Measurements from ENCODE around the gene SLC6A19.
"Not testable (repeated sequence)": the region's sequence is repeated elsewhere in the genome, so short reads cannot be mapped to it uniquely, and the experiment has no call there.

Gene SLC6A19

DNA sequence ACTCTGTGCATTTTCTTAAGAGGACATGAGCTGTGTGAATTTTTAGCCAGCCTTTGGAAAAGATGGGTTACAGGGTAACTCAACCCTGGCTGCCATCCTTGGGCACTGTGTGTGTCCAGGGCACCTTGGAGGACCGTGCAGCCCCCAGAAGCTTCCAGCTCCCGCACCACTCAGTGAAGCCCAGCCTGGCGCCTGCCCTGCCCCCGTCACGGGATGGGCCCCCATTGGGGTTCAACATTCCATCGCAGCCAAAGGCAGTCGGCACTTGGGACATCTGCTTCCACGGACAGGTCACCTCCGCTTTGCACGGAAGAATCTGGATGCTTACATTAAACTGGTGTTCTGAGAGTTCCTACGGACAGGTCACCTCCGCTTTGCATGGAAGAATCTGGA is 21.9 kb downstream of the SLC6A19 start:
- DNase-seq (ENCODE audit: low spot score) = no peak

DNA sequence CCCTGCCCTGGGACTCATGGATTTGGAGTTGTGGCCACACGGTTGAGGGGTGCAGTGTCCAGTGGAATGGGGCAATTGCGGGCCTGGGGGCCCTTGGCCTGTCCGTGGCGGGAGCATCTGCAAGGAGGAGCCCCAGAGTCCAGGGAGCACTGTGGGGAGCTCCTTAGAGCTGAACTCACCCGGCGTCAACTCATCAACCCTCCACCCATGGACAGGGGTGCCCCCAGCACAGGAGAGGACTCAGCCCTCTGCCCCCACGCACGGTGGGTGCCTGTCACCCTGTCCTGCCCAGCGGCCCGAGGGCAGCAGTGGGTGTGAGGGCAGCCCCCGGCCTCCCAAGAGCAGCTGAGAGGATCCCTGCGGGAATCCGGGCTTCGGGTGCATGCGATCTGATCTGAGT is 23.2 kb downstream of the SLC6A19 start:
- DNase-seq (ENCODE audit: low spot score) = no peak

- no peak for DNase-seq (ENCODE audit: low spot score)
Measured at GRCh38 chr5:1225081-1225480, 23.7 kb downstream of the SLC6A19 start, which contains the start of gene SLC6A18. TSS of gene SLC6A18 (plus strand) at chr5:1225381. CDS start at chr5:1225478, 97 bp downstream.

- DNase-seq (ENCODE audit: low spot score) = no peak
Measured at GRCh38 chr5:1226231-1226630, 24.8 kb downstream of the SLC6A19 start.

DNA sequence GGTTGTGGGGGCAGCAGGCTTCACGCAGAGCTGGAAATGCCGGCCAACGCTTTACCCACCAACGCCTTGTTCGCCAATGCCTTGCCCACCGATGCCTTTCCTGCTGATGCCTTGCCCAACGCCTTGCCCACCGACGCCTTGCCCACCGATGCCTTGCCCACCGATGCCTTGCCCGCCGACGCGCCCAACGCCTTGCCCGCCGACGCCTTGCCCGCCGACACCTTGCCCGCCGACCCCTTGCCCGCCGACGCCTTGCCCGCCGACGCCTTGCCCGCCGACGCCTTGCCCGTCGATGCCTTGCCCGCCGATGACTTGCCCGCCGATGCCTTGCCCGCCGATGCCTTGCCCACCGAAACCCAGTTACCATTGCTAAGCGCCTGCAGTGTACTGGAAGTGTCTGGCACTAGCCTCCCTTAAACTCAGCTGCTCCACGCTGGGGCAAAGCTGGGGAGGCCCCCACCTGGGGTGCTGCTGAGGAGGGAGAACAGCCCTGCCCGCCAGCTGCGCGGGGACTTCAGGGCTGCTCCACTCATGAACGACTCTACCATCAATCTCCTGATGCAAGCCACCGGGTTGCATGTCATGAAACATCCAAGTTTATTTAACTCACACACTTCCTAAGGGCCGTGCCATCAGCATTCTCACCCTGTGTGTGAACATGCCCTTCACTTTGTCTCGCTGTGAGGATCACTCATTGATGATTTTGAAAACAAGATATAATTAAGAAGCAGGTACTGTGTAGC is 25.6 kb downstream of the SLC6A19 start:
- no peak for DNase-seq (ENCODE audit: low spot score)

GRCh38 chr5:1227667-1228066 is 26.3 kb downstream of the SLC6A19 start:
- DNase-seq (ENCODE audit: low spot score) = no peak

GRCh38 chr5:1228120-1228519 is 26.7 kb downstream of the SLC6A19 start:
- DNase-seq (ENCODE audit: low spot score) = no peak

GRCh38 chr5:1229023-1229422 is 27.6 kb downstream of the SLC6A19 start:
- not testable (repeated sequence) for DNase-seq (ENCODE audit: low spot score)

DNA sequence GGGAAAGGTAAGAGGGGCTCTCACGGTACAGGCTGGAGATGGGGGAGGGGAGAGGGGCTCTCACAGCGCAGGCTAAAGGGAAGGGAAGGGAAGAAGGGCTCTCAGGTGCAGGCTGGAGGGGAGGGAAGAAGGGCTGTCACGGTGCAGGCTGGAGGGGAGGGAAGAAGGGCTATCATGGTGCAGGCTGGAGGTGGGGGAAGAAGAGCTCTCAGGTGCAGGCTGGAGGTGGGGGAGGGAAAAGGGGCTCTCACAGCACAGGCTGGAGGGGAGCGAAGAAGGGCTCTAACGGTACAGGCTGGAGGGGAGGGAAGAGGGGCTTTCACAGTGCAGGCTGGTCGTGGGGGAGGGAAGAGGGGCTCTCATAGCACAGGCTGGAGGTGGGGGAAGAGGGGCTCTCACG is 28.4 kb downstream of the SLC6A19 start:
- DNase-seq (ENCODE audit: low spot score) = no peak

DNA sequence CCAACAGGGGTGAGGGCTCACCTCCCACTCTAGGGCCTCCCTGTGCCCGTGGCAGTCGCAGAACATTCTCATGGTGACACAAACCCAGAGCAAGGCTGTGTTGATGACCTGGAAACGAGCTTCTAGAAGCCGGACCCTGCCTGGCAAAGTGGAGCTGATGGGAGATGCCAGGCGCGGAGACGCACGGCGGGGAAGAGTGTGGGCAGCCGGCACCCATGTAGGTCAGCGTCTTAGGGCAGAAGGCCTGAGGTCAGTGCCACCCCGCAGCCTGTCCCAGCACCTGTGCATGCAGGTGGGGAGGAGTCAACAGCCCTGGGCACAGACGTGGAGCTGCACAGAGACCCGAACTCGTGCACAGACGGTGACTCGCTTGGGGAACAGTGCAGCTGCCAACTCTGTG is 29.2 kb downstream of the SLC6A19 start:
- no peak for DNase-seq (ENCODE audit: low spot score)

- DNase-seq (ENCODE audit: low spot score) = no peak
Measured at GRCh38 chr5:1231354-1231905, 30.0 kb downstream of the SLC6A19 start.

- DNase-seq (ENCODE audit: low spot score) = no peak
Measured at GRCh38 chr5:1232780-1233179, 31.4 kb downstream of the SLC6A19 start.

- DNase-seq (ENCODE audit: low spot score) = no peak
Measured at GRCh38 chr5:1235379-1235778, 34.0 kb downstream of the SLC6A19 start.

GRCh38 chr5:1235838-1236237 is 34.4 kb downstream of the SLC6A19 start:
- DNase-seq (ENCODE audit: low spot score) = no peak

DNA sequence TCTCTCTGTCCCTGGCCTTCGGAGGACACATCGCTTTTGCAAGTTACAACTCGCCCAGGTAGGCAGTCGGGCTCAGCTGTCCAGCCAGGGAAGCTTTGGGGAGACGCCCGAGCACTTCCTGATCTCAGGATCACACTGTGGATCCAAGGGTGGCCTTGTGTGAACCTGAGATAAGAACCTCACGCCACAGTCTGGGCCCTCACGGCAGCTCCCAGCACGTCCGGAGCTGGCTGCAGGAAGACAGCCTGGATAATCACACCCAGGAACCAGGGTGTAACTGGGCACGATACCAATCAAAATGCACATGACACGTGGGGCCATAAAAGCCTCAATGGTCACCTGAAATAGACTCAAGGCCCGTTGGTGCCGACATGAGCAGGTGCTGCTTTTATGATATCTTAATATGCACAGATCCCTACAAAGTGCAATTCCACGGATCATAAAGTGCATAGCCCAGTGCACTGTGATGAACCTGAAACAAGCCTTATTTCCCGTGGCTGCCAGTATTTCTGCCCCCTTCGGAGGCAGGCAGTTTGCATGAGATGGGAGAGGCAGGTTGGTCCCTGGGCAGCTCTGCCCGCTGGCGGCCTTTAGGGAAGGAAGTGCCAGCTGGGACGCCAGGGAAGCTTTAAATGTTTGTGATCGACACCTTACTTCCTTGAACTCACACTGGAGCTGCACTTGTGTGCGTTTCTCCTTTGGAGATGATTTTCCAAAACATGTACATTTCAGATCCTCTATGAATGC is 38.3 kb downstream of the SLC6A19 start:
- DNase-seq (ENCODE audit: low spot score) = no peak

DNA sequence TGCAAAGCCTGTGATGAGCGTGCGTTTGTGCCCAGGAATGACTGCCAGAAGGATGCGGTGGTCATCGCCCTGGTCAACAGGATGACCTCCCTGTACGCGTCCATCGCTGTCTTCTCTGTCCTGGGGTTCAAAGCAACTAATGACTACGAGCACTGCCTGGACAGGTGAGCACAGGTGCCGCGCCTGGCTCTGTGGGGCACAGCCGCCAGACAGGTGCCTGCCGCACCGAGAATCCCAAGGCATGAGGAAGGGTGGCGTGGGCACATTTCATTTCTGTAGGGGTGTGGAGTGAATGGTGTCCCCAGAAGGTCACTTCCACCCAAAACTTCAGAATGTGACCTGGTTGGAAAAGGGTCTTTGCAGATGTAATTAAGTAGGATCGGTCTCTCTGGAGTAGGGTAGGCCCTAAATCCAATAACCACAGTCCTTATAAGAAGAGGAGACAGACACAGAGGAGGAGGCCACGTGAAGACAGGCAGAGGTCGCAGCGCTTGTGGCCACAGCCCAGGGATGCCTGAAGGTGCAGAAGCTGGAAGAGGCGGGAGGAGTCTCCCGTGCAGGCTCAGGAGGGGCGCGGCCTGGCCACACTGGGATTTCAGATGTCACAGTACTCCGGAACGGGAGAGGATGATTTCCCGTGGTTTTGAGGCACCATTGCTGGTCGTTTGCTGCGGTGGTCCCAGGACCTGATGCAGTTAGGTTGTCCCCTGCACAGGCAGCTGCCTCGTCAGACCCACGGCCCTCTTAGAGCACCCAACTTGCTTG is 39.3 kb downstream of the SLC6A19 start:
- no peak for DNase-seq (ENCODE audit: low spot score)

- DNase-seq (ENCODE audit: low spot score) = no peak
Measured at GRCh38 chr5:1241509-1242080, 40.2 kb downstream of the SLC6A19 start.

GRCh38 chr5:1242733-1243486 is 41.5 kb downstream of the SLC6A19 start:
- DNase-seq (ENCODE audit: low spot score) = no peak

- DNase-seq (ENCODE audit: low spot score) = no peak
Measured at GRCh38 chr5:1243487-1244130, 42.2 kb downstream of the SLC6A19 start.

DNA sequence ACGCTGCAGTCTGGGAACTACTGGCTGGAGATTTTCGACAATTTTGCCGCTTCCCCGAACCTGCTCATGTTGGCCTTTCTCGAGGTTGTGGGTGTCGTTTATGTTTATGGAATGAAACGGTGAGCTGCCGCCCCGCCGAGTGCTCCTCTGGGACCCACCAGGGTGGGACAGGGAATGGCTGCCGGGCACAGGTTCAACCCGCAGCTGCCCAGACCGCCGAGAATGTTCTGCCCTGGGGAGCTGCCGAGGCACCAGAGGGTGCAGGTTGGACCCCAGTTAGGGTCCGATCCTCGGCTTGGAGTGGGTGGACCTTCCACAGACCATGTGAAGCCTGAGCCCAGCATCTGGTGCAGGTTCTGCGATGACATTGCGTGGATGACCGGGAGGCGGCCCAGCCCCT is 42.9 kb downstream of the SLC6A19 start:
- no peak for DNase-seq (ENCODE audit: low spot score)

DNA sequence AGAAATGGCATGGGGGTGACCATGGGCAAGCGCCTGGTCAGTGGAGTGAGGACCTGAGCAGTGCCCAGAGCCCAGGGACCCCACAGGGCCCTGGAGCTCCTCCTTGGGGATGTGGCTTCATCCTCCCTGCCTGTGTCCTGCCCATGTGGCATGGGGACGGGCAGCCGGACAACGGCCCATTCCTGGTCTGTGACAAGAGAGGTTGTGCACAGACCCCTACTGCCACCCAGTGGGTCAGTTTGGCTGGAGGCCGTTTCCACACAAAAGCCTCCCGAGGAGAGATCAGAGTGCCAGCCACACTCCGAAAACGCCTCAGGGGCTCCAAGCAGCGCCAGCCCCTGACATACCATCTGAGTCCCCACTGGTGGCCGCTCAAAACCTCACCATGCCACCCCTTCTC is 43.6 kb downstream of the SLC6A19 start:
- DNase-seq (ENCODE audit: low spot score) = peak; percentile 7
